ENCODE measurements around the gene PROM1.

PROM1 gene

DNA sequence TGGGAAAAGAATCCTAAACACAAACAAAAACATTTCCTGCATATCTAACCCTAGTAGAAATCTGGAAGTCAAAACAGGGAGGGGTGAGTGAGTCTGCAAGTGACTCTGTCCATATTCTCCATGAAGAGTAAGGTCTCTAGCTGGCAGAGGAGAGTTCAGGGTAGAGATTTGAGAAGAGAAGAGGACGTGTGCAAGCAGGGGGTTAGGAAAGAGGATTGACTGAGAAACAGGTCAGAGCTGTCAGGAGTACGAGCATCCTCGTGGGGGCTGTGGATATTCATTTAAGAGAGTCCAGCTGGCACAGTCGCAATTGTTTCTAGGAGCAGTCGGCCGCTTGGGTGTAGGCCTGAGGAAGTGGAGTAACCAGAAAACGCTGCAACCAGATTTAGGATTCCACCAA is 27.9 kb downstream of the PROM1 start:
- DNase-seq = no peak

DNA sequence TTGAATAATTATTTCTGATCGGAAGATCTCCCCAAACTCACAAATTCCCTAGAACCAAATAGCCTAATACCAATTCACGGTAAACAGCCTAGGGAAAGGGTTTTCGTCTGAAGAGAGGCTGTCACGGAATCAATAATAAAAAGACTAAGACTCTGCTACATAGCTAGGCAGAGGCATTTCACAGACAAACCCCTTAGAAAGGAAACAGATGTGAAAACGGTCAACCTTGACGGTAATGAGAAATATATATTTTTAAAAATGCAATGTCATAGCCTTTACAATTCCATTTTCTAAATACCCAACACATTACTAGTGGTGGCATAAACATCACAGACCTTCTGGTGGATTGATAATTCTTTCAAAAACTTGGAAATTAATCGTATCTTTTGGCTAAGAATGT is 28.4 kb downstream of the PROM1 start:
- no peak for DNase-seq

DNA sequence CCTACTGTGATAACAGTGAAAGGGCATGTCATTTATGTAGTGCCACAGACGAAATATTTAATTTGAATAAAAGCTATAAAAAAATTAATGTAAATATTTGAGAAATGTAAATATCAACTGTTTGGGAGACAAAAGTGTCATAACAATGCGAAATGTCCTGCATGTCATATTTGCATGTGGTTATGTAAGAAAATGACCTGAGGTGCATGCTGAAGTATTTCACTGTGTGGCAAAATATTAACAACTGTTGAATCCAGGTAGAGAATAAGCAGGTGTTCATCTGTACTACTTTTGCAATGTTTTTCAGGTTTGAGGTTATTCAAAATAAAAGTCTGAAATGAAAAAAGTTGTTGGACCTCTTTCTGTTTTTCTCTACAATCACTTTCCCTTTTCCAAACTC is 30.9 kb downstream of the PROM1 start:
- DNase-seq = no peak

DNA sequence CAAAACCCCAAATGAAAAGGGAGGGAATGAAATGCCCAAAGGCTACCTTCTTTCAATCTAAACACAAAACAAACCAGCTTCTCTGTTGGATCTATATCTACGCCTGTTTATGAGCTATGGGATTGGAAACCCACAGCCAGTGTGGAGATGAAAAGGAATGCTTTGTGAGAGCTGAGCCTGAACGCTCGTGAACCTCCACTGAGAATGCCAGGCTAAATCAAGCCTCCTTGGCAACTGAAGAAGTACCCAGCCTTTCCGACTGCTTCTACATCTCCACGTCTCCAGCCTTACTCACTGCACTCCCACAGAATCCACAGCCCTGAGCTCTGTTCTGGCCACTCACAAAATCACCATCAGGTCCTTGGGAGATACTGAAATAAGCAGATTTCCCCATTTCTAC is 31.8 kb downstream of the PROM1 start:
- DNase-seq = no peak

DNA sequence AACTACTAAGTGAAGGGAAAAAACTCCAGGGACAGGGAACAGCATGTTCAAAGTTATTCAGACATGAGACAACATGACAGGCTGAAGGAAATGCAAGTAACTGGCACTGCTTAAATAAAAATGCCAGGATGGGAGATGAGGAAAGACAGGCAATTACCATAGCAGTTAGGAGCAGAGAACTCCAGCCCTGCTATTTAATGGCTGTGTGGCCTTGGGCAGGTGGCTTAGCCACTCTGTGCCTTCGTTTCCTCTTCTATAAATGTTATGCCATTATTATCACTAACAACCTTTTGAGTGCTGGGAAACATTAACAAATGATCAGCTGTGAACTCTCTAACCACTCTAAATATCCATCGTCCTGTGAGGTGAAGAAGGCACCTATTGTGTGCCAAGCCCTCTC is 32.7 kb downstream of the PROM1 start:
- DNase-seq = no peak

DNA sequence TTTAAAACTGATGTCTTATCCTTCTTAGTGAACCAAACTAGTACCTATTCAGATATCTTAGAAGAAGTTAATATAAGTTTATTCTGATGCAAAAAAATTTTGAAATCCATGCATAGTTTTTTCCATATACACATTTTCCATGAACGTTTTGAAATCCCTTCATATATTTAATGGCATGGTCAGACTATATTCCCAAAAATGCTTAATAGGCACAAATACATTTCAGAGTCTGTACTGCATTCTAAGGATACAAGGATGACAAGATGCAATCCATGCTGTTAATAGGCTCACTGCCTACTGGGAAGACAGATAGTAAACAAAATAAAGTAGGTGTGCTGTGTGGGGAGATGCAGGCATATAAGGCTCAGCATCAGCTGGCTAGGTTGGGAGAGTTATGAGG is 33.2 kb downstream of the PROM1 start:
- no peak for DNase-seq

DNA sequence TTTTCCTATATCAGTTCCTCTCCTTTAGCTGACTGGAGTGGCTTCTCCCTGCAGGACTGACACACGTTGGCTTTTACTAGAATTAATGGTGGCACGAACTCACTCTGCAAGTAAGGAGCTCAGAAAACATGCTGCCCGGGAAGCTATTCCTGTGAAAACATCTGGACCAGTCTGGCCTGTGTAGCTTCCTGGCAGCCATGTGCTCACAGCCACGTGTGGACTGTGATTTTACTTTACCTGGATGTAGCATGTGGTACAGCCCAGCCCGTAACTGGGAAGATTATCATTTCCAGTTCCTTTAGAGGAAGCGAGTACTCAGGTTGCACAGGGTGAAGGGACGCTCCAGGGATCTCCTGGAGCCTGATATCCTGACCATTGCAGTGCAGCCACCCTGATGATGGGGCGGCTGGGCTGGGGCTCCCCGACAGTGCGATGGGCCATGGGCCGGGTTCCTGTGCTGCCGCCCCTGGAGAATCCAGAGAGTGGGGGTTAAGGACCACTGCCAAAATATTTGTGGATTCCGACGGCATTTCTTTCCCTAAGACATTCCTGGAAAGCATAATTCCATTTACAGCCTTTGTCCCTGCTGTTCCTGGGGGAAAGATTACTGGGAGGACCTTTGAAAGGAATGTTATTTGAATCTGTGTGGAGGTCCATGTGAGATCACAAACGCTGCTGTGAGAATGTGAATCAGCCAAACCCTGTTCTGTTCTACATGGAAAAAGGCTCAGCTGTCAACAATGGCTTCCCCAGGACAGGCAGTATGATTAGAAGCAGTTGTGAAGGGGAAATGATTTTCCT is 35.0 kb downstream of the PROM1 start:
- DNase-seq = no peak

DNA sequence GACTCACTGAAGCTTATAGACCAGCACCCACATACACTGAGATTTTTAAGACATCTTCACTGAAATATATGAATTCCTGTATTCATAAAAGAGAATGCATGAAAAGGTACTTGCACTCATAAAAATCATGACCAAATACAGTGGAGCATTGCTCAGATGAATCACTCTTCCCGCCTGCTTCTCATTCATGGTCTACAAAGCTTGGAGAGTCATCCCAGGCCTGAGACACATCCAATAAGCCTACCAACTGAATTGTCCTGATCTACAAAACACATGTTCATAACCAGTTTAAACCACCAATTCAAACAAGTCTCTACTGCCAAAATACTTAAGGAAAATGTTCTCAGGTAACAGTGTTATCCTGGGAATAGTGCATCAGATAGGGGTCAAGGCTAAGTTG is 38.1 kb downstream of the PROM1 start:
- DNase-seq = no peak

DNA sequence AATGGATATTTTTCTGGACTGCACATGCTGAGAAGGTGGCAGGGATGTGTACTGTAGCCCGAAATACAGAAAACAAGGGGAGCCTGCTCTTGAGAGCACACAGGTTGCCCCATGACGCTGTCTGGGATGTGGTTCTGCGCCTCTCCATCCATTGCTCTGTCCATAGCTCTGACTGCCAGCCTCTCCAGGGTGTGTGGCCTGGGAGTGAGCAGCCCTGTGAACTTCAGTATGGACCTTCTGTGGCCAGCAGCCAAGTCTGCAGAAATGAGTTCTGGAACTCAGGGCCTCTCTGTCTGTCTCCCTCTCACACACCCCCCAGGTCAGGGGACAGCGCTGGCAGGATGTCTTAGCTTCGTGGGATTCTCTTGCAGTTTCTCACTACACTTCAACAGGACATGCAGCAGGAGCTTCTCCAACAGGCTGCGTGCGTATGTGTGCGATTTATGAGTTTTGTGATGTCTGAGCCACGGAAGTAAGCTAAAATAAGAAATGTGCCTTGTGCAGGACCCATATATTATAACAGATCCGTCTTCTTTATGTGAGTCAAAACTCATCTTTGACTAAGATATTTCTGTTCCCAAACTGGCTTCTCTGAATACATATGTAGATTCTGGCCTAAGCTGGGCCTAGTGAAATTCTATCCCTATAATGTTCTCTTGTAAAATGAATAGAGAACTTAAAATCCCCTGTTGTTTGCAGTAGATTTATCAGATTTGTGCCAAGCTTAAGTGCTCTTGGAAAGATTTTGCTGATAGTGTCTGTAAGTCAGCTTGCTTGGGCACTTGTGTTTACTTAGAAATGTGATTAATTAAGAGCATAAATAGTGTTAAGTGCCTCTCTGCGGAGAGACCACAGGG is 40.0 kb downstream of the PROM1 start:
- DNase-seq = no peak

DNA sequence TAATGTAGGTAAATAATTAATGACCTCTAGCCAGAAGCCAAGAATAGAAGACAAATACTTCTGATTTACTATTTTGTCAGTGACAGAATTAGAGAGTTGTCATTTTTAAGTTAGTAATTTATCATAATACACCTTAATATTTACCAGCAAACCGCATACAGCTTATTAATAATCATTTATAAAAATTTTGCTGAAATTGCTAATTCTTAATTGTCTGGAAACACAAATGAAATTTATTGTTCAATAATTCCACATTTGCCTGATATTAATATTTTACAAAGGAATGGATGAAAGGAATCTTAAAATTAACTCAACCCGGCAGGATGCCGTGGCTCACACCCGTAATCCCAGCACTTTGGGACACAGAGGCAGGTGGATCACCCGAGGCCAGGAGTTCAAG is 44.7 kb downstream of the PROM1 start:
- no peak for DNase-seq

DNA sequence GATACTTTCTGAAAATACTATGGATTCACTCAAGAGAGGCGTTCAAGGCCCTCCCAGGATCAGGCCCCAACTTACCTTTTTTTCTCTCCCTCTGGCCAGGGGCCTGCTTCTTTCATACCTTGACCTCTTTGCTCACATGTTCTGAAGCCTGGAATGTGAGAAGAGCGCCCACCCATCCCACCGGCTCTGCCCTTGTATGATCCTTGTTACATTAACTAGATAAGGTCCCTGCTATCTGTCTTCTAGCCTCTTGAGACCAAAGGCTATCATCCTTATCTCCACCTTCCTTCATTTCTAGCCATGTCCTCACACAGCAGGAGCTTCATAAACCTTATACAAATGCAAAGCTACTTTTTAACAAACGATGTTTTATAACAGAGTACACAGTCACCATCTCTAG is 45.9 kb downstream of the PROM1 start:
- DNase-seq = no peak

DNA sequence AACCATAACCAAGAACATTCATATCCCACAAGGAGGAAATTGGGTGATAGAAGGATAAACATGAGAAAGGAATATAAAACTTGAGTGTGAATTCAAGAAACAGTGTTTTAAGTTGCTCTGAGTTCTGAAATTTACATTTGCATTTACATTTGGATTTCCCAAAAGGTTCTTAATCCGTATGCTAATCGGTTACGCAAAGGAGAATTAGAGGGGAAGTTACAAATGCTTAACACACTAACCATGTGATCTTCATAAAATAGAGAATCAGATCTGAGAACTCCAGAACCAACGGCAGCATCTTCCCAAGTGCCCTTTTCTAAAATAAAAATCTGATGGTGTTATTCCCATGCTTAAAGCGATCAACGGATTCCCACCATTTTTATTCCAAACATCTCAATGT is 48.0 kb downstream of the PROM1 start:
- no peak for DNase-seq

DNA sequence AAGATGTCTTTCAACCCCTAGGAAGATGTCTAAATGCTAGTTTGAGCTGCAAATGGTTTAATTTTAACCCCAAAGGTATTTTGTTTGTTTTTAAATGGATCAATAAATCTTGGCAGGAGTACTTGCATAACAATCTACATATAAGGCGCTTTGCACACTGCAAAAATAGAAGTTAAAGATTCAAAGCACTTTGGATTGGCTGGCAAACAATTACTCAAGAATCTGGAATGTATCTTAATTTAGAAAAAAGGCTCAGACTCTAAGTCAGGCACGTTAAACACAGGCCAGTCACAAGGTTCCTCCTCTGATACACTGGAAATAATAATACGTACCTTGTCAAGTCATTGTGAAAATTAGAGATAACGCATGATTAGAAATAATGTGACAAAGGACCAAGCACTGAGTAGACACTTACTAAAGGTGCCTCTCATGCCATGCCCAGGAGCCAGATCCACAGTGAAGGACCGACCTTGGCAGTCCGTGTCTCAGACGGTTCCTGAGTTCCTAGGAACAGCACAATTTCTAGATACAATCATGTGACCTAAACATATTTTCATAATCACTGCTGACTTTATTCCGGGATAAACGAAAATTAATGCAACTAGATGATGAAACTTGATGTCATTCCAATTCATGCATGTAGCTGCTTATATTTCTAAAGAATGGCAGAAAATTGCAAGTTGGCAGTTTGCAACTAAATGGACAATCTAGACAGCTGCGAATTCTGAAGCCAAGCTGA is 49.6 kb downstream of the PROM1 start:
- DNase-seq = no peak

DNA sequence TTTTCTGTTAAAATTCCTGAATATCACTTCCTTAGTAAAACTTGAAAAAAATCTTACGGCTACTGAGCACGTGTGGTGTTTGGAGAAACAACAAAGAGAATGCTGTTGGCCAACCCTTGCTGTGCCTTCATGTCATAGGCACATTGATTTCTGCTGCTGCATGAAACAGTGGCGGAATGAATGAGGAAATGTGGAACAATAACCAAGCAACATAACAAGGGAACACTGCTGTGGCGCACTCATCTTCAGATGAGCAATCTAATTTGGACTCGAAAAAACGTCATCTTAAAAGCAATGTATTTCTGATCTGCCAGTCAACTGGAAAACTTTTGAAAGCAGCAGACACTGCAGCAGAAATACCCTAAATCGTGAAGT is 51.4 kb downstream of the PROM1 start:
- DNase-seq = no peak

DNA sequence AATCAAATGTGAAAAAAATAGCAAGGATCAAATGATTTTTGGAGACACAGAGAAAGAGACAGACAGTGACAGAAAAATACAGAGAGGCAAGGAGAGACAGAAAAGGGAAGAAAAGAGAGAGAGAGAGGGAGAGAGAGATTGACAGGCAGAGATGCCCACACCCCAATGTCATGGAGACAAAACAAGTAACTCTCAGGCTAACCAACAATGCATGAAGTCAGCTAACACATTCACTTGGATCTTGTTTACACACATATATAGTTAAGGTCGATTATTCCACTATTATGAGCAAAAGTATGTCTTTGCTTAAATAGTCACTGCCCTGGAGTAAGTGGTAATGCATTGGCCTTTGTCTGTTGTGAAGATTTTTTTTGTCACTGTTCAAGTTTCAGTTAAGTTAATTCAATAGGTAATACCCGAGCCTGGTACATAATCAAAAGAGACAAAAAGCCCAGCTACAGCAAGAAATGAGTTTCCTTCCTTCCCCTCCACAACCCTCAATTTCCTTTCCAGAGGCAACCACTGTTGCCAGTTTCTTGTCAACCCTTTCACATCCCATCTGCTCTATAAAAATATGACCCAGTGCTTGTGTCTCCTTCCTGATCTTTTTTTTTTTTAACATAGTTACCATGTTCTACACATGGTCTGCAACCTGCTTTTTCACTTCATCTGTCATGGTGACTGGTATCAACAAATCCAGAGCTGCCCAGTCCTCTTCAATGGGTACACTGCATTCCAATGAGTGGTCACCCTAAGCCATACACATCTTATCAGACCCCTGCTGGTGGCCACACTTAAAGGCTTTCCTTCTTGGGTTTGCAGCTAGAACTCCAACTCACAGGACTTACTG is 52.1 kb downstream of the PROM1 start:
- DNase-seq = no peak

DNA sequence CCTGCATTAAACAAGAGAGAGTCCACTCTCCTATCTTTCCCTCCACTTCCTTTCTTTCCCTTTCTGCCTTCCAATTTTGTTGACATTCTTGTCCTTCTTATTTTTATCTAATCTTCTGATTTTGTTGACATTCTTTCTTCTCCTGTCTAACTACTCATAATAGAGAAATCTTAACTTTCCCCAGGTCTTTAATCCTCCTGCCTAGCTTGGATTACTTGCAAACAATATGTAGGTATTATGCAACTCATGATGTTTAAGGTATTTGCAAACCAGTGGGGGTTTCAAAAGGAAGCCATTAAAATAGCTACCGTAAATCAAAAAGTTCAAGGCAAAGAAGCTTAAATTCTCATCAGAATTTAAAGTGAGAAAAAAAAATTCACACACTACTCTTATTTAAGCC is 53.9 kb downstream of the PROM1 start:
- no peak for DNase-seq

DNA sequence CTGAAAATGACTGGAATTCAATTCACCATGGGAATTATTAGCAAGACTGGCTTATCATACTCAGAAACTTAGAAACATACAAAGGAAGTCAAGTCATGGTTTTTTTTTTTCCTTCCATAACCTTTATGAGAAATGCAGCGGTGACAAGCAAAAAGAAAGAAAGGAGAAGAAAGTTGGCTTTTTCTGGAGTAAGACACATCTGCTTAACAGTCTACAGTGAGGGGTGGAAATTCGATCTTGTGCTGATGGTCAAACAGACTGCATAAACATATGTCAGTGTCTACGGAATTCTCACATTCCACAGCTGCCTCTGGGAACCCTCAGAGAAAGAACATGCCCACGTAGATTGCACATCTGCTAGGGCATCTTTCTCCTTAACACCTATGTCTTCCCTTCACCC is 54.6 kb downstream of the PROM1 start:
- DNase-seq = peak; percentile 43

DNA sequence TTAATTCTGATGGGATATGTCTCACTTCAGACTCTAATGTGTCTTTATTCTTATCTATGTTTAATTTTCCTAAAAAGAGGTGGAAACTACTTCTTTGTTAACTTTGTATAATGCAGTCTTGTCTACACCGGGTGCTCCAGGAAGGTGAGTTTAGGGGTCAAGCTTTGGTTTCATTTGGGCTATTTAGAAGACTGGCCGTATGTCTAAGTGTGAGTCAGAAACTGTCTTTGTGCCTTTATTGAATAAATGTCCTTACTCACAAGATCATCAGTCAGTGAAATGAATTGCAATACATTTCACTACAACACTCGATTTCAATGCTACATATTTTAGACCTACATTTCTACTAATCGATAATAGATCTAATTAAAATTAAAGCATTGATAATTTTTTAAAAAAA is 56.2 kb downstream of the PROM1 start:
- DNase-seq = no peak

DNA sequence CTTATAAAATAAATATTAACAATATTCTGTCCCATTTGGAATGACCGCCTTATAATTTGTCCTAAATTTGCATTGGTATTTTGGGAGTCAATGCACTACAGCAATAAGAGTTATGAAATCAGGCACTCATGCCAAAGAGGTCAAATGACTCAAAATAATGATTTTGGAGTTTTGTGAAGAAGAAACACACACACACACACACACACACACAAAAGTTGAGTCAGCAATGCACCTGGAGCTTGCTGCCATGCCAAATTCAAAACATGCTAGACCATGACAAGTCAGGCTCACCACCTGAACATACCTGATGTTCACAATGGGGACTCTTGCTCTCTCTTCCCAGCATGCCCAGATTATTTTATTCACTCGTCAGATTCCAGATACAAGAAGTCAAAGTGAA is 56.7 kb downstream of the PROM1 start:
- DNase-seq = no peak

DNA sequence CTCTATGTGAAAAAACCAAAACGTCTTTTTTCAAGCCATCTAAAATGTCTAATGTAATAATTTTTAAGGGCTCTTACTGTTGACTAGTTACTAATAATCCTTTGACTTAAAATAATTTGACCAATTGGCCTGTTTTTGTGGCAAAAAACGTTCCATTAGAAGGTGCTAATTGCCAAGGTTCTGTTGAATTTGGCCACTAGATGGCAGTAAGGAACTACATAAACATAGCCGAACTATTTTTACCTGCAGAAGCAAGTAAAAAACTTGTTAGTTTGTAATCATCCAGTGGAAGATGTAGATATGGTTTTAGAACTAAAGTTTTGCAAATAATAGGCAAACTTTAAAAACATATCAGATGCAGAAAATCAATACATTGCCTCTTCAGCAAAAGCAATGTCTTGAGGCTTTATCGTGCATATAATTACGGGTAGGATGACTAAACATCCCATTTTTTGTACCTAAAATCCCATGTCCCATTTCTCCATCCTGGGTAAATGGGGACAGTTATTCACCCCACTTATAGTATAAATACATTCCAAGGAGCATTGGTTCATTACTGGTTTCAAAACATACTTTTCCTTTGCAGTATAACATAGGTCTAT is 57.6 kb downstream of the PROM1 start:
- no peak for DNase-seq

DNA sequence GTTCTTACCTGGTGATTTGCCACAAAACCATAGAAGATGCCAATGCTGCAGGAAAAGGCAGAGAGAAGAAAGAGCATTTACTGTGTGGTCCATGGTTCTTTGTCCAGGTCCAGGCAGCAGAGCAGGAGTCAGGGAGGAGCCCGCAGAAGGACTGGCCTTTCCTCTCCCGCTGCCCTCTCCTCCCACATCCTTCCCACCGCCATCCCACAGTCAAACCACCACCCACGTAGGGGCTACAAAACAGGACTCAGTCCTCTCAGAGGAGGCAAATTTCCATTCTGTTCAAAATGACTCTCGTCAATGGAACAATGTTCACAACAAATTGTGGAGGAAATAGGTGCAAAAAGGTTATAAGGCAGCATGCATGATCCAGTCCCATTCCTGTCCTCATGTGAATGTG is 58.6 kb downstream of the PROM1 start:
- no peak for DNase-seq

DNA sequence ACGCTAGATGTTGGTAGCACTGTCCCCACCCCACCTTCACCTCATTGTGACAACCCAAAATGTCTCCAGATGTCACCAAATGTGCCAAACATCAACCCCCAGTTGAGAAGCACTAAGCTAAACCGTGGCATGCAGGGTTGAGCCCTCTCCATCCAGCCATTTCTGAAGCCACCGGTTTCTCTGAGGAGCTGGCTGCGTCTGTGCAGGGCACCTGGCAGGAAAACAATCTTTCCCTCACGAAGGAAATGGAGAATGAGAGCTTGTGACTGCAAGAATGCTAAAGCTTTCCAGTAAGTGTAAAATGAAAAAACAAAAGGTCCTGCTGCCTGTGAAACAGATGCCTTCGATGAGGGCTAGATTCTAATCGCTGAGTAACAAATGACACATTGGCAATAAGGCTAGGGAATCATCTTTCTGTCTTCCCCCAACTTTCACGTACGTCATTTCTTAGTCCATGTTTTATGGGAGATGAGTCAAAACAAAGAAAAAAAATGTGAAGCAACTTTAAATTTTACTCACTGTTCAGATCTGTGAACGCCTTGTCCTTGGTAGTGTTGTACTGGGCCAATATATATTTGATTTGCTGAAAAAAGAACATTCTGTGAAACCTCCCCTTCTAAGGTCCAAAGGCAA is 59.9 kb downstream of the PROM1 start:
- DNase-seq = no peak

Measured in DMS 273 treated with DMSO at 0.1 percent for 48 hours (cell line).